ENCODE data around the gene FOXJ1. TPM values are rescaled to one million over a fixed set of nuclear protein-coding genes. Genes with fewer than 3 reads are reported as not detected.

FOXJ1 gene
- total RNA-seq, 1 donor from 2014 or later, result not detected

DNA sequence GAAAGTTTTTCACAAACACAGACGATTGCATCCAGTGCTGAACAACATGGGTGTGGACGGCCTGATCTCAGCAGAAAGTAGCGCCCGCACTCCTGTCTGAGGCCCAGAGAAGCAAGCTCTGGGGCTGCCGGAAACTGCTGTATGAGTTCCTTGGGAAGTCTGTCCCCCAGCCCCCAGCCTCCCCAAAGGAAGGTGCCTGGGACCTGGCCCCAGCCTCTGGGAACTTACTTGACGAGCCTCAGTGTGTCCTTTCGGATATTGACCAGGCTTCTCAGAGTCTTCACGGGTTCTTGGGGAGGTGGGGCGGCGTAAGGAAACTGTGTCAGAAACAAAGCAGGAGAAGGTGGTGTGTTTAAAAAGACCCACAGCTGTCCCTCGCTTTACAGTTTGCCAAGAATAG lies 32.4 kb upstream of the FOXJ1 start:
- H3K27me3 ChIP-seq, result no peaks in the 10 kb centered on the region
- TF ChIP-seq, protein P1, sequence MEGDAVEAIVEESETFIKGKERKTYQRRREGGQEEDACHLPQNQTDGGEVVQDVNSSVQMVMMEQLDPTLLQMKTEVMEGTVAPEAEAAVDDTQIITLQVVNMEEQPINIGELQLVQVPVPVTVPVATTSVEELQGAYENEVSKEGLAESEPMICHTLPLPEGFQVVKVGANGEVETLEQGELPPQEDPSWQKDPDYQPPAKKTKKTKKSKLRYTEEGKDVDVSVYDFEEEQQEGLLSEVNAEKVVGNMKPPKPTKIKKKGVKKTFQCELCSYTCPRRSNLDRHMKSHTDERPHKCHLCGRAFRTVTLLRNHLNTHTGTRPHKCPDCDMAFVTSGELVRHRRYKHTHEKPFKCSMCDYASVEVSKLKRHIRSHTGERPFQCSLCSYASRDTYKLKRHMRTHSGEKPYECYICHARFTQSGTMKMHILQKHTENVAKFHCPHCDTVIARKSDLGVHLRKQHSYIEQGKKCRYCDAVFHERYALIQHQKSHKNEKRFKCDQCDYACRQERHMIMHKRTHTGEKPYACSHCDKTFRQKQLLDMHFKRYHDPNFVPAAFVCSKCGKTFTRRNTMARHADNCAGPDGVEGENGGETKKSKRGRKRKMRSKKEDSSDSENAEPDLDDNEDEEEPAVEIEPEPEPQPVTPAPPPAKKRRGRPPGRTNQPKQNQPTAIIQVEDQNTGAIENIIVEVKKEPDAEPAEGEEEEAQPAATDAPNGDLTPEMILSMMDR (IDR thresholded peaks at IDR 0.05), result no peak
- intact Hi-C loops (cut with DNase I), result no loop called here

DNA sequence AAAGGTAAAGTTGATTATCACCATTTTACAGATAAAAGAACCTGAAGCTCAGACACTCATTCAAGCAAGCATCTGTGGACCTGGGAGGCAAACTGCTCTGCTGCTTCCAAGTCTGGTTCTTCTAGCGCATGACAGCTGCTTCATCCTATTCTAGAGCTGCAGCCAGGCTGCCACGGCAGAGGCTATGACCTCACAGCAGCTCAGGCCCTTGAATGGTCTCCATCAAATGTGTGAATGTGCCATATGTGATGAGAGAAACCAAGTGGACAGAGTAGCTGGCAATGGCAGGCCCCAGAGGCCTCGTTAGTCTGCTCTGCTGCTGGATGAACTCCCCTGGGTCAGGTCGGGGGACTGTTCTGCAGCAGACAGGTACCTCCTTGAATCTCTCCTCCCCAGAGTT lies 30.7 kb upstream of the FOXJ1 start:
- no peak overlapping the region for H3K27ac ChIP-seq
- H3K9me3 ChIP-seq, result no peaks in the 10 kb centered on the region
- no peak for DNase-seq (ENCODE audit: low spot score in 2 of 2)
- TF ChIP-seq, protein P1 (IDR thresholded peaks at IDR 0.05), result no peak
- intact Hi-C loops (cut with DNase I), result no loop called here
- no peaks in the 10 kb centered on the region for H3K27me3 ChIP-seq
- no peaks in the 10 kb centered on the region for H3K36me3 ChIP-seq
- H3K4me3 ChIP-seq, result no peak overlapping the region
- H3K4me1 ChIP-seq, result no peaks in the 10 kb centered on the region

More for the DNA sequence above, 32.4 kb upstream of the FOXJ1 start:
- Histone ChIP-seq H3K9me3 (no peaks in the 10 kb centered on the region), H3K36me3 (no peaks in the 10 kb centered on the region), H3K4me3 (no peak overlapping the region), H3K27ac (no peak overlapping the region), H3K4me1 (no peaks in the 10 kb centered on the region)
- no peak for DNase-seq (ENCODE audit: low spot score in 2 of 2)

DNA sequence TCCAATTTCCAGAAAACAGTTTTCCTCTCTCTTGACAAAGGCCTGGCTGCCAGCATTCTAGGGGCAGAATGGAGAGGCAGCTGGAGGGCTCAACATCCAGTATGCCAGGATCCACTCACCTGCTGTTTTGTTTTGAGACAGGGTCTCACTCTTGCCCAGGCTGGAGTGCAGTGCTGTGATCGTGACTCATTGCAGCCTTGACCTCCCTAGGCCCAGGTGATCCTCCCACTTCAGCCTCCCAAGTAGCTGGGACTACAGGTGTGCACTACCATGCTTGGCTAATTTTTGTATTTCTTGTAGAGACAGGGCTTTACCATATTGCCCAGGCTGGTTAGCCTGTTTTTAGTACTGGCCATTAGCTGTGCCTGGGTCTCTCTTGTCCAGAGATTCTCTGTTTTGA lies 29.1 kb upstream of the FOXJ1 start:
- Histone ChIP-seq H3K27me3 (no peaks in the 10 kb centered on the region), H3K27ac (no peak overlapping the region), H3K36me3 (no peaks in the 10 kb centered on the region), H3K9me3 (no peaks in the 10 kb centered on the region), H3K4me1 (no peaks in the 10 kb centered on the region), H3K4me3 (no peak overlapping the region)
- intact Hi-C loops (cut with DNase I), result no loop called here
- TF ChIP-seq, protein P1 (IDR thresholded peaks at IDR 0.05), result no peak
- DNase-seq (ENCODE audit: low spot score in 2 of 2), result no peak

DNA sequence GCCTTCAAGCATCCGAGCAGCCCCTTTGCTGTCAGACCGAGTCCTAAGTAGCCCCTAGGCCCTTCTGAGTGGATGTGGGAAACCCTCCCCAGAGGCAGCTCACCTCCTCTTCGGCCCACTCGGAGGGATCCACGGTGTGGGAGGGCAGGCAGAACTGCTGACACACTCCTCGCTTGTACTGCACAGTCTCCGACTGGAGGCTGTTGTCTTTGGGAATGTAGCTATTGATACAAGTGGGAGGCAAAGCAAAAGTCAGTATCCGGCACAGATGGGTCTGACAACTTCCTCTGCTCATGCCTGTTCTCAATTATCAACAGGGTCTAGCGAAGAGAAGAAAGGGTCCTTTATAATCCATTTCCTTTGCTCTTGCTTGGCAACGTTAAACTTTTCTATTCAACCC lies 25.9 kb upstream of the FOXJ1 start:
- Histone ChIP-seq H3K27me3 (no peaks in the 10 kb centered on the region), H3K9me3 (no peaks in the 10 kb centered on the region), H3K36me3 (no peaks in the 10 kb centered on the region), H3K27ac (no peak overlapping the region), H3K4me3 (no peak overlapping the region), H3K4me1 (no peaks in the 10 kb centered on the region)
- DNase-seq (ENCODE audit: low spot score in 2 of 2), result no peak
- TF ChIP-seq, protein P1 (IDR thresholded peaks at IDR 0.05), result no peak
- intact Hi-C loops (cut with DNase I), result no loop called here

DNA sequence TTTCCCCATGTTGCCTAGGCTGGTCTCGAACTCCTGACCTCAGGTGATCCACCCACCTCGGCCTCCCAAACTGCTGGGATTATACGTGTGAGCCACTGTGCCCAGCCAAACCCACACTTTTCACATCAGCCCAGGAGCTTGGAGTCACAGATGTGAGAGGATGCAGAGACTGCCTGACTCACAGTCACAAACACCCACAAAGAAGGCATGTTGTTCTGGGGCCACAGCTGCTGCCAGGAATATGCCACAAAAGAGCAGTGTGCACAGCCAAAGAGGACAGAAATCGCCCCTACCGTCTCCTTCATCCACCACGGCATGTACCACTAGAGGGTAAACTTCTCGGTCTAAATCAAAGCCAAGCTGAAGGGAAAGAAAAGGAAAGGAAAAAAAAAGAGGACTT lies 25.1 kb upstream of the FOXJ1 start:
- Histone ChIP-seq H3K4me1 (no peaks in the 10 kb centered on the region), H3K4me3 (no peak overlapping the region), H3K27ac (no peak overlapping the region), H3K36me3 (no peaks in the 10 kb centered on the region), H3K27me3 (no peaks in the 10 kb centered on the region), H3K9me3 (no peaks in the 10 kb centered on the region)
- DNase-seq (ENCODE audit: low spot score in 2 of 2), result no peak
- intact Hi-C loops (cut with DNase I), result no loop called here
- TF ChIP-seq, protein P1 (IDR thresholded peaks at IDR 0.05), result no peak

DNA sequence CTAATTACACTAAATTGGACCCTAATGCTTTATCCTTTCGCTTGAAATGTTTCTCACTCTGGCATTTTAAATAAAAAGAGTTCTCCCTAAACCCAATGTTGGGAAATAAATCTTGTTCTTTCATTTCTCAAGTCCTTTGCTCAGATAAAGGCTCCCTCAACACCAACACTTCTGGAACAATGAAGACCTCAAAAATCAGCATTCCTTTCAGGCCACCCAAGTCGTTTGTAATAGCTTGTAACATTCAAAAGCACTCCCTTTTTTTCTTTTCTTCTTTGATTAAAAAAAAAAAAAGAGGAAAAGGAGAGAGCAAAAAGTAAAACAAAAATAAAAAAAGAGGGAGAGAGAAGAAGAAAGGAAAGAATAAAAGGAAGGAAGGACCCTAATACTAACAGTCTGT lies 23.3 kb upstream of the FOXJ1 start:
- no peaks in the 10 kb centered on the region for H3K9me3 ChIP-seq
- DNase-seq (ENCODE audit: low spot score in 2 of 2), result no peak
- H3K4me1 ChIP-seq, result no peaks in the 10 kb centered on the region
- TF ChIP-seq, protein P1 (IDR thresholded peaks at IDR 0.05), result no peak
- intact Hi-C loops (cut with DNase I), result no loop called here
- H3K27me3 ChIP-seq, result no peaks in the 10 kb centered on the region
- no peaks in the 10 kb centered on the region for H3K36me3 ChIP-seq
- H3K27ac ChIP-seq, result no peak overlapping the region
- H3K4me3 ChIP-seq, result no peak overlapping the region

All from ascending aorta (tissue), 2 donors.